ENCODE measurements around the gene RBM45.

Gene RBM45

GRCh38 chr2:178157574-178157973 lies 45.3 kb downstream of the RBM45 start:
- H3K4me3 ChIP-seq (ENCODE audit: low read depth, low read length): no peak overlapping the region

- H3K4me3 ChIP-seq (ENCODE audit: low read depth, low read length): no peak overlapping the region
These were observed 47.7 kb downstream of the RBM45 start for GRCh38 chr2:178159966-178160365.

- H3K4me3 ChIP-seq (ENCODE audit: low read depth, low read length): no peak overlapping the region
These were observed 48.4 kb downstream of the RBM45 start for GRCh38 chr2:178160601-178161000.

GRCh38 chr2:178163395-178163794 lies 51.2 kb downstream of the RBM45 start:
- H3K4me3 ChIP-seq (ENCODE audit: low read depth, low read length): no peak overlapping the region

GRCh38 chr2:178163911-178164310 lies 51.7 kb downstream of the RBM45 start:
- no peak overlapping the region for H3K4me3 ChIP-seq (ENCODE audit: low read depth, low read length)

GRCh38 chr2:178173657-178174056 lies 61.4 kb downstream of the RBM45 start:
- H3K4me3 ChIP-seq (ENCODE audit: low read depth, low read length): no peak overlapping the region

- H3K4me3 ChIP-seq (ENCODE audit: low read depth, low read length): no peak overlapping the region
These were observed 64.9 kb downstream of the RBM45 start for GRCh38 chr2:178177066-178177679.
